ENCODE data around the gene MYLK4. TPM values are rescaled to one million over a fixed set of nuclear protein-coding genes. Genes with fewer than 3 reads are reported as not detected.

Gene MYLK4
- total and polyA plus RNA-seq, 2 donors (not counting 3 experiments of a cell fraction or from before 2014, with no cell fraction given): 0.41 to 0.62 TPM

DNA sequence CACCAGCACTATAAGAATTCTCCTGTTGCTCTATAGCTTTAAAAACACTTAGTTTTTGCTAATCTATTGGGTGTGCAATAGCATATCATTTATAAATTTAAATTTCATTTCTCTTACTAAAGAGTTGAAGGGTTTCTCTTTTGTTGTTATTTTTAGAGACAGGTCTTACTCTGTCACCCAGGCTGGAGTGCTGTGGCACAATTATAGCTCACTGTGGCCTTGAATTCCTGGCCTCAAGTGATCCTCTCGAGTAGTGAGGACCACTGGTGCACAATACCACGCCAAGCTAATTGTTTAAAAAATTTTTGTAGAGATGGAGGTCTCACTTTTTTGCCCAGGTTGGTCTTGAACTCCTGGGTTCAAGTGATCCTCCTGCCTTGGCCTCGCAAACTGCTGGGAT lies 8.3 kb upstream of the MYLK4 start:
- intact Hi-C loops (cut with micrococcal nuclease): no loop called here
- CTCF ChIA-PET: interaction anchor here (1.0 to 6.8 kb wide), 3 partner anchors 9 to 20 kb away, joined by 3 to 53 read pairs (median 16); partner anchors contain the start of gene MYLK4

DNA sequence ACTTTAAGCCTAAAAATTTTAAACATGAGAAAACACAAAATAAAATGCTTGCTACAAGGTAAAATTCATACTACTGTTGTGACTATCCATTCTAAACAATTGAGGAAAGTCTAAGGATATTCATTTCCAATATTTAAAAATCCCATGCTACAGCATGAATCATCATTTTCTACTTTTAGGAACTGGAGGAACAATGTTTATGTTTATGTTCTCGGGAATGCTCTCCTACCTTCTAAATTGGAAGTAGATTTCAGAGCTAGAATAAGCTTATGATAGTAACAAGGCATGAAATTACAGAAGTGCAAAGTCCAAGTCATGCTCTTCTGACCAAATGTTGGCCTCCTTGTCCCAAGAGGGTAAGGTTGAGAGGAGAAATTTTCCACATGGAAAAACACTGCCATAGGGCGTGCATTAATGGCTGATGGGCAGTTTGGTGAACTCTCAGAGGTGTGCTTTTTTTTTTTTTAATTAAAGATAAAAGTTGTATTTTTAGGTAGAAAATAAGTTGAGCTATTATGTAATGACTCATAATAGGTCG lies 6.0 kb upstream of the MYLK4 start:
- TF ChIP-seq JUN (IDR thresholded peaks at IDR 0.05; ENCODE audit: borderline replicate concordance, insufficient read depth, insufficient read length, low read depth): no peak
- no peak for TF ChIP-seq POLR2AphosphoS5 (IDR thresholded peaks at IDR 0.05; ENCODE audit: insufficient read depth, low read depth, low read length)
- TF ChIP-seq MYC (IDR thresholded peaks at IDR 0.05; ENCODE audit: low read depth, low read length): no peak
- TF ChIP-seq, protein P1, sequence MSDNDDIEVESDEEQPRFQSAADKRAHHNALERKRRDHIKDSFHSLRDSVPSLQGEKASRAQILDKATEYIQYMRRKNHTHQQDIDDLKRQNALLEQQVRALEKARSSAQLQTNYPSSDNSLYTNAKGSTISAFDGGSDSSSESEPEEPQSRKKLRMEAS (IDR thresholded peaks at IDR 0.05; ENCODE audit: insufficient read depth, insufficient read length): no peak
- TF ChIP-seq, protein P2, sequence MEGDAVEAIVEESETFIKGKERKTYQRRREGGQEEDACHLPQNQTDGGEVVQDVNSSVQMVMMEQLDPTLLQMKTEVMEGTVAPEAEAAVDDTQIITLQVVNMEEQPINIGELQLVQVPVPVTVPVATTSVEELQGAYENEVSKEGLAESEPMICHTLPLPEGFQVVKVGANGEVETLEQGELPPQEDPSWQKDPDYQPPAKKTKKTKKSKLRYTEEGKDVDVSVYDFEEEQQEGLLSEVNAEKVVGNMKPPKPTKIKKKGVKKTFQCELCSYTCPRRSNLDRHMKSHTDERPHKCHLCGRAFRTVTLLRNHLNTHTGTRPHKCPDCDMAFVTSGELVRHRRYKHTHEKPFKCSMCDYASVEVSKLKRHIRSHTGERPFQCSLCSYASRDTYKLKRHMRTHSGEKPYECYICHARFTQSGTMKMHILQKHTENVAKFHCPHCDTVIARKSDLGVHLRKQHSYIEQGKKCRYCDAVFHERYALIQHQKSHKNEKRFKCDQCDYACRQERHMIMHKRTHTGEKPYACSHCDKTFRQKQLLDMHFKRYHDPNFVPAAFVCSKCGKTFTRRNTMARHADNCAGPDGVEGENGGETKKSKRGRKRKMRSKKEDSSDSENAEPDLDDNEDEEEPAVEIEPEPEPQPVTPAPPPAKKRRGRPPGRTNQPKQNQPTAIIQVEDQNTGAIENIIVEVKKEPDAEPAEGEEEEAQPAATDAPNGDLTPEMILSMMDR (IDR thresholded peaks at IDR 0.05; ENCODE audit: extremely low read depth in 1 of 2, insufficient read depth in 1 of 2, low read depth in 1 of 2, low read length in 2 of 2): no peak
- no peak for TF ChIP-seq POLR2A (IDR thresholded peaks at IDR 0.05; ENCODE audit: low read depth, low read length)
- TF ChIP-seq FOS (IDR thresholded peaks at IDR 0.05; ENCODE audit: borderline replicate concordance, insufficient read depth, low read length): no peak
- TF ChIP-seq EZH2 (IDR thresholded peaks at IDR 0.05; ENCODE audit: borderline replicate concordance, low read depth, low read length, severe bottlenecking): no peak
- TF ChIP-seq GATA2 (IDR thresholded peaks at IDR 0.05; ENCODE audit: insufficient read depth, insufficient read length, low read depth, low read length): no peak
- Histone ChIP-seq H3K4me3 (replicated peaks in 1 of 3; ENCODE audit: insufficient read depth in 1 of 3, low read depth in 1 of 3, low read length in 3 of 3) (no peak overlapping the region), H3K27ac (ENCODE audit: insufficient read depth, low read depth, low read length) (no peak overlapping the region), H4K20me1 (replicated peaks; ENCODE audit: control insufficient read depth, extremely low read depth, insufficient read depth, low read length) (no peaks in the 10 kb centered on the region), H3K9ac (replicated peaks; ENCODE audit: extremely low read depth, insufficient read depth, low read length) (no peak overlapping the region), H3K9me3 (replicated peaks; ENCODE audit: control insufficient read depth, insufficient read depth, low read length) (no peaks in the 10 kb centered on the region), H2AFZ (ENCODE audit: low read depth, low read length) (no peak overlapping the region), H3K27me3 (ENCODE audit: control insufficient read depth in 2 of 2, insufficient read depth in 2 of 2, low read length in 2 of 2) (peaks cover 0 to 1% of the 10 kb centered on the region in 2 experiments), H3K4me2 (ENCODE audit: insufficient read depth, low read length) (no peak overlapping the region), H3K79me2 (ENCODE audit: control insufficient read depth, insufficient read depth, low read length) (no peaks in the 10 kb centered on the region), H3K36me3 (ENCODE audit: control insufficient read depth in 2 of 2, extremely low read depth in 1 of 2, insufficient read depth in 2 of 2, low read length in 2 of 2) (no peaks in the 10 kb centered on the region), H3K4me1 (ENCODE audit: control insufficient read depth, extremely low read depth, insufficient read depth, low read length) (no peaks in the 10 kb centered on the region), H3K9me1 (replicated peaks; ENCODE audit: control insufficient read depth, extremely low read depth, insufficient read depth, low read length) (no peaks in the 10 kb centered on the region)
- dilution Hi-C loops (cut with MboI; ENCODE audit: extremely low pct_ligation_motif_present, low sequenced_read_pairs): no loop called here
- no peak for DNase-seq (ENCODE audit: low read depth, low spot score)
- POLR2A ChIA-PET: no interaction called here
- intact Hi-C loops (cut with micrococcal nuclease): no loop called here
- no peak for FAIRE-seq
- no TSS peak for BruUV-seq (replicated peaks)
- CTCF ChIA-PET: interaction anchor here (6.8 kb wide), 1 partner anchor 18 kb away, joined by 53 read pairs; no protein-coding TSS in a partner anchor

More for the DNA sequence above, 8.3 kb upstream of the MYLK4 start:
- no peak for TF ChIP-seq JUN (IDR thresholded peaks at IDR 0.05; ENCODE audit: borderline replicate concordance, insufficient read depth, insufficient read length, low read depth)
- TF ChIP-seq POLR2A (IDR thresholded peaks at IDR 0.05; ENCODE audit: low read depth, low read length): no peak
- DNase-seq (ENCODE audit: low read depth, low spot score) (no peak), FAIRE-seq (no peak)
- H3K79me2 ChIP-seq (ENCODE audit: control insufficient read depth, insufficient read depth, low read length): no peaks in the 10 kb centered on the region
- H3K27me3 ChIP-seq (ENCODE audit: control insufficient read depth in 2 of 2, insufficient read depth in 2 of 2, low read length in 2 of 2): peaks cover 0 to 1% of the 10 kb centered on the region in 2 experiments
- H3K9me1 ChIP-seq (replicated peaks; ENCODE audit: control insufficient read depth, extremely low read depth, insufficient read depth, low read length): no peaks in the 10 kb centered on the region
- dilution Hi-C loops (cut with MboI; ENCODE audit: extremely low pct_ligation_motif_present, low sequenced_read_pairs): no loop called here
- no peaks in the 10 kb centered on the region for H4K20me1 ChIP-seq (replicated peaks; ENCODE audit: control insufficient read depth, extremely low read depth, insufficient read depth, low read length)
- POLR2A ChIA-PET: no interaction called here
- no peak overlapping the region for H3K4me3 ChIP-seq (replicated peaks in 1 of 3; ENCODE audit: insufficient read depth in 1 of 3, low read depth in 1 of 3, low read length in 3 of 3)
- H3K36me3 ChIP-seq (ENCODE audit: control insufficient read depth in 2 of 2, extremely low read depth in 1 of 2, insufficient read depth in 2 of 2, low read length in 2 of 2): no peaks in the 10 kb centered on the region
- no peak overlapping the region for H3K27ac ChIP-seq (ENCODE audit: insufficient read depth, low read depth, low read length)
- H3K4me1 ChIP-seq (ENCODE audit: control insufficient read depth, extremely low read depth, insufficient read depth, low read length): peaks cover under 1% of the 10 kb centered on the region
- H3K9ac ChIP-seq (replicated peaks; ENCODE audit: extremely low read depth, insufficient read depth, low read length): no peak overlapping the region
- BruUV-seq (replicated peaks): no TSS peak
- no peak overlapping the region for H3K4me2 ChIP-seq (ENCODE audit: insufficient read depth, low read length)
- H2AFZ ChIP-seq (ENCODE audit: low read depth, low read length): no peak overlapping the region
- no peaks in the 10 kb centered on the region for H3K9me3 ChIP-seq (replicated peaks; ENCODE audit: control insufficient read depth, insufficient read depth, low read length)
